HG03060 (cell line): ENCODE data around the gene TGM3.

Experiments
- ATAC-seq: cut with Tn5 transposase; IDR thresholded peaks from one replicate; pipeline ENCODE4 v1.9.1; 2021; ENCODE audit warnings: low read depth, moderate number of reproducible peaks; ENCODE audit not compliant: unreplicated experiment

The TGM3 gene

GRCh38 chr20:2368621-2369020 lies 72.8 kb downstream of the TGM3 start:
- no peak for ATAC-seq

- ATAC-seq = no peak
Measured at GRCh38 chr20:2373098-2373497, 77.3 kb downstream of the TGM3 start.

GRCh38 chr20:2374346-2375125 lies 78.7 kb downstream of the TGM3 start:
- no peak for ATAC-seq

- no peak for ATAC-seq
Measured at GRCh38 chr20:2378893-2379292, 83.1 kb downstream of the TGM3 start.

- ATAC-seq = no peak
Measured at GRCh38 chr20:2379511-2380229, 83.9 kb downstream of the TGM3 start.

GRCh38 chr20:2380601-2381000 lies 84.8 kb downstream of the TGM3 start, which contains the start of gene TGM6:
Gene TGM6, plus strand, starts transcription at chr20:2380901. Its CDS starts 68 bp downstream, at chr20:2380969.
- no peak for ATAC-seq

- ATAC-seq = no peak
Measured at GRCh38 chr20:2381303-2381702, 85.5 kb downstream of the TGM3 start.

- no peak for ATAC-seq
Measured at GRCh38 chr20:2382833-2383232, 87.0 kb downstream of the TGM3 start.

GRCh38 chr20:2385026-2385425 lies 89.2 kb downstream of the TGM3 start:
- no peak for ATAC-seq

GRCh38 chr20:2385496-2385895 lies 89.7 kb downstream of the TGM3 start:
- no peak for ATAC-seq

GRCh38 chr20:2386516-2387179 lies 90.8 kb downstream of the TGM3 start:
- ATAC-seq = no peak

GRCh38 chr20:2387180-2387577 lies 91.4 kb downstream of the TGM3 start:
- no peak for ATAC-seq

- ATAC-seq = no peak
Measured at GRCh38 chr20:2387580-2387979, 91.8 kb downstream of the TGM3 start.
